OCI-LY7 (cell line): ENCODE data around the gene CPNE5. TPM values are rescaled to one million over a fixed set of nuclear protein-coding genes. Genes with fewer than 3 reads are reported as not detected.

Source experiments
- BruUV-seq: library from RNA; stranded (reverse); fragments of 400-500 nt; replicated peaks from 2 replicates; lab custom pipeline; 2021; lab: Mats Ljungman, UMichigan
- CTCF ChIA-PET: fragments of 300-600 bp; sonication (Branson Sonifier 250); formaldehyde crosslinking; loops from one replicate; lab custom pipeline; 2022; ENCODE audit warnings: antibody characterized with exemption; ENCODE audit not compliant: unreplicated experiment; lab: Charles Lee
- POLR2A ChIA-PET: fragments of 300-600 bp; sonication (Branson Sonifier 250); formaldehyde crosslinking; loops from one replicate; lab custom pipeline; 2022; ENCODE audit warnings: antibody characterized with exemption; lab: Charles Lee
- DNase-seq: peaks from one replicate; pipeline ENCODE4 v3.0.0-alpha.2; 2015; ENCODE audit warnings: low spot score
- H2AFZ ChIP-seq: fragments of 200-600 bp; sonication (generic), shearing (Covaris generic); 2 replicates; pipeline ENCODE4 v1.6.1; 2014; ENCODE audit warnings: mild to moderate bottlenecking, antibody characterized with exemption, low read length, moderate library complexity
- H3K27ac ChIP-seq: fragments of 200-600 bp; sonication (generic); 2 replicates; pipeline ENCODE4 v1.5.1; 2014; ENCODE audit warnings: mixed run types, low read depth, mild to moderate bottlenecking, moderate library complexity, low read length, inconsistent platforms; ENCODE audit not compliant: poor library complexity, severe bottlenecking
- H3K36me3 ChIP-seq: fragments of 200-600 bp; sonication (generic); 2 replicates; pipeline ENCODE4 v1.6.1; 2014; ENCODE audit warnings: mild to moderate bottlenecking, antibody characterized with exemption, low read length, moderate library complexity, mixed read lengths; ENCODE audit not compliant: insufficient read depth
- H3K4me1 ChIP-seq: fragments of 200-600 bp; sonication (generic); 2 replicates; pipeline ENCODE4 v1.5.1; 2014; ENCODE audit warnings: mild to moderate bottlenecking, low read length; ENCODE audit not compliant: insufficient read depth, poor library complexity, severe bottlenecking
- H3K4me2 ChIP-seq: fragments of 200-600 bp; sonication (generic); 2 replicates; pipeline ENCODE4 v1.6.1; 2014; ENCODE audit warnings: mild to moderate bottlenecking, low read length
- H3K4me3 ChIP-seq: fragments of 200-600 bp; sonication (generic); 2 replicates; pipeline ENCODE4 v1.5.1; 2014; ENCODE audit warnings: mild to moderate bottlenecking, low read depth, low read length; ENCODE audit not compliant: poor library complexity, severe bottlenecking
- H3K79me2 ChIP-seq: fragments of 200-600 bp; sonication (generic); 2 replicates; pipeline ENCODE4 v1.6.1; 2016; ENCODE audit warnings: low read depth, mild to moderate bottlenecking, low read length, moderate library complexity, mixed read lengths; ENCODE audit not compliant: insufficient read depth
- H3K9me2 ChIP-seq: fragments of 200-600 bp; sonication (generic); 2 replicates; pipeline ENCODE4 v1.6.1; 2016; ENCODE audit warnings: mild to moderate bottlenecking, low read length, mixed read lengths; ENCODE audit not compliant: insufficient read depth
- H3K9me3 ChIP-seq: fragments of 200-600 bp; sonication (generic); 2 replicates; pipeline ENCODE4 v1.6.1; 2014; ENCODE audit warnings: mild to moderate bottlenecking, mixed run types, low read length, mixed read lengths
- H4K20me1 ChIP-seq: fragments of 200-600 bp; sonication (generic); 2 replicates; pipeline ENCODE4 v1.6.1; 2014; ENCODE audit warnings: mild to moderate bottlenecking, antibody characterized with exemption, low read length, moderate library complexity, mixed read lengths; ENCODE audit not compliant: insufficient read depth
- CTCF ChIP-seq: fragments of 200-600 bp; sonication (generic); conservative IDR thresholded peaks from 2 replicates; pipeline ENCODE4 v1.5.1; 2014; ENCODE audit warnings: mild to moderate bottlenecking, antibody characterized with exemption, low read length, moderate library complexity, mixed read lengths
- EZH2phosphoT487 ChIP-seq: fragments of 200-600 bp; sonication (generic); IDR thresholded peaks from 2 replicates; pipeline ENCODE4 v1.6.1; 2018; ENCODE audit warnings: low read depth, borderline replicate concordance, mild to moderate bottlenecking, mixed run types, antibody characterized with exemption, low read length, moderate library complexity, mixed read lengths
- intact Hi-C: fragments of 100-400 bp; cut with micrococcal nuclease; formaldehyde crosslinking; loops from one replicate; pipeline ENCODE4 v1.10.0; 2022; ENCODE audit not compliant: unreplicated experiment
- total RNA-seq, 2 experiments: library from RNA; depleted of rRNA in 1 of 2; stranded (reverse); fragments of >200 nt in 1 of 2; shearing (Covaris generic) in 1 of 2; gene quantifications; 2 replicates each; pipeline ENCODE4 v1.2.3, GENCODE V29; 2014 to 2022

CPNE5 gene
- total RNA-seq, 2 experiments from 2014 or later: 37.7 to 89.8 TPM

DNA sequence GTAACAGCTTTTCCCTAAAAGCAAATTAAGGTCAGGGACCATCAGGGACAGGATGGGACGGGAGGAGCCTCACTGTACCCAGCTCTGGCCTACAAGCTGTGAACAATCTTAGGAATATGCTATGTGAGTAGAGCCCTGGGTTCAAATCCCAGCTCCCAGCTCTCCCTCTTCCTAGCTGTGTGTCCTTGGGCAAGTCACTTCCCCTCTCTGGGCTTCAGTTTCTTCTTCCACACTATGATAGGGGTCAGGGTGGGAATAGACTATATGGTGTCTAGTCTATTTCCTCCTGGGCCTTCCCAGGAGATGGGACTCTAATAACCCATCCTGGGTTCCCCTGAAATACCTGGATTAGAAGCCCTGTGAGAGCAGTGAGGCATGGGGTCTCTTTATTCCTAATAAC is 41.6 kb downstream of the CPNE5 start:
- Histone ChIP-seq H4K20me1 (no peaks in the 10 kb centered on the region), H3K79me2 (no peaks in the 10 kb centered on the region), H3K9me3 (no peaks in the 10 kb centered on the region), H3K36me3 (no peaks in the 10 kb centered on the region), H3K4me2 (no peak overlapping the region), H3K27ac (no peak overlapping the region), H3K4me1 (peaks cover 16% of the 10 kb centered on the region), H3K4me3 (no peak overlapping the region), H3K9me2 (no peaks in the 10 kb centered on the region), H2AFZ (no peak overlapping the region)
- POLR2A ChIA-PET: no interaction called here
- no peak for TF ChIP-seq CTCF
- TF ChIP-seq EZH2phosphoT487: no peak
- no peak for DNase-seq
- CTCF ChIA-PET: no interaction called here
- intact Hi-C loops: no loop called here
- no TSS peak for BruUV-seq

GRCh38 chr6:36797055-36797454 is 42.2 kb downstream of the CPNE5 start:
- intact Hi-C loops: no loop called here
- Histone ChIP-seq H3K79me2 (no peaks in the 10 kb centered on the region), H3K4me3 (no peak overlapping the region), H4K20me1 (no peaks in the 10 kb centered on the region), H3K4me2 (no peak overlapping the region), H3K4me1 (peaks cover 16% of the 10 kb centered on the region), H3K36me3 (no peaks in the 10 kb centered on the region), H3K9me3 (no peaks in the 10 kb centered on the region), H3K9me2 (no peaks in the 10 kb centered on the region), H2AFZ (no peak overlapping the region), H3K27ac (no peak overlapping the region)
- ChIA-PET POLR2A (interaction anchor here (1.2 kb wide), 1 partner anchor 12 kb away, joined by 4 read pairs; no protein-coding TSS in a partner anchor), CTCF (no interaction called here)
- TF ChIP-seq CTCF (no peak), EZH2phosphoT487 (no peak)
- BruUV-seq: no TSS peak
- DNase-seq: no peak

- no peak for DNase-seq
- H3K4me2 ChIP-seq: no peak overlapping the region
- intact Hi-C loops: no loop called here
- TF ChIP-seq CTCF: no peak
- TF ChIP-seq EZH2phosphoT487: no peak
- ChIA-PET POLR2A (no interaction called here), CTCF (no interaction called here)
- no peaks in the 10 kb centered on the region for H3K9me2 ChIP-seq
- BruUV-seq: no TSS peak
- peaks cover 16% of the 10 kb centered on the region for H3K4me1 ChIP-seq
- H2AFZ ChIP-seq: peak overlapping the region; percentile 64; the same call in 1 of the 2 replicates
- no peak overlapping the region for H3K4me3 ChIP-seq
- H4K20me1 ChIP-seq: no peaks in the 10 kb centered on the region
- no peaks in the 10 kb centered on the region for H3K9me3 ChIP-seq
- H3K79me2 ChIP-seq: no peaks in the 10 kb centered on the region
- no peaks in the 10 kb centered on the region for H3K36me3 ChIP-seq
- no peak overlapping the region for H3K27ac ChIP-seq
Measured at GRCh38 chr6:36794713-36795065, 44.6 kb downstream of the CPNE5 start.
